ENCODE data around the gene SERTAD2.

Gene SERTAD2

GRCh38 chr2:64627860-64628841 lies 25.6 kb downstream of the SERTAD2 start:
- no peak for DNase-seq (ENCODE audit: low spot score)

GRCh38 chr2:64626963-64627760 lies 26.6 kb downstream of the SERTAD2 start:
- peak; percentile 68 for DNase-seq (ENCODE audit: low spot score)

GRCh38 chr2:64626146-64626809 lies 27.4 kb downstream of the SERTAD2 start:
- no peak for DNase-seq (ENCODE audit: low spot score)

GRCh38 chr2:64625299-64626145 lies 28.2 kb downstream of the SERTAD2 start:
- DNase-seq (ENCODE audit: low spot score): peak; percentile 49

- no peak for DNase-seq (ENCODE audit: low spot score)
Measured at GRCh38 chr2:64624862-64625261, 28.9 kb downstream of the SERTAD2 start.

- no peak for DNase-seq (ENCODE audit: low spot score)
Measured at GRCh38 chr2:64624108-64624610, 29.6 kb downstream of the SERTAD2 start.

GRCh38 chr2:64623242-64623850 lies 30.4 kb downstream of the SERTAD2 start:
- no peak for DNase-seq (ENCODE audit: low spot score)

GRCh38 chr2:64622443-64623241 lies 31.1 kb downstream of the SERTAD2 start:
- DNase-seq (ENCODE audit: low spot score): no peak

- no peak for DNase-seq (ENCODE audit: low spot score)
Measured at GRCh38 chr2:64620661-64621060, 33.1 kb downstream of the SERTAD2 start.

GRCh38 chr2:64617631-64618151 lies 36.0 kb downstream of the SERTAD2 start:
- DNase-seq (ENCODE audit: low spot score): no peak

GRCh38 chr2:64615844-64616536 lies 37.7 kb downstream of the SERTAD2 start:
- DNase-seq (ENCODE audit: low spot score): no peak

- DNase-seq (ENCODE audit: low spot score): no peak
Measured at GRCh38 chr2:64615192-64615763, 38.4 kb downstream of the SERTAD2 start.

GRCh38 chr2:64613276-64613675 lies 40.4 kb downstream of the SERTAD2 start:
- DNase-seq (ENCODE audit: low spot score): no peak

GRCh38 chr2:64612575-64613195 lies 41.0 kb downstream of the SERTAD2 start:
- DNase-seq (ENCODE audit: low spot score): no peak

GRCh38 chr2:64610316-64610855 lies 43.3 kb downstream of the SERTAD2 start:
- DNase-seq (ENCODE audit: low spot score): no peak

GRCh38 chr2:64609942-64610281 lies 43.8 kb downstream of the SERTAD2 start:
- no peak for DNase-seq (ENCODE audit: low spot score)

- DNase-seq (ENCODE audit: low spot score): peak; percentile 97
Measured at GRCh38 chr2:64609227-64609941, 44.3 kb downstream of the SERTAD2 start.
